Mesenchymal stem cell (in vitro differentiated cells and primary cell): ENCODE measurements around the gene SPATA3.
A peak's percentile ranks its signal among the peaks of the same experiment; 100 is the strongest.

Source experiments
- DNase-seq: peaks from one replicate; pipeline ENCODE4 v3.0.0-alpha.2; 2013
- H2AFZ ChIP-seq: one replicate; pipeline ENCODE4 v1.6.1; 2013; ENCODE audit warnings: low read depth, mild to moderate bottlenecking, control low read depth, inconsistent platforms, low read length, moderate library complexity
- H2AK5ac ChIP-seq: 2 replicates; pipeline ENCODE4 v1.6.1; 2013; ENCODE audit warnings: low read length, moderate library complexity, mild to moderate bottlenecking, inconsistent platforms; ENCODE audit not compliant: severe bottlenecking
- H2BK120ac ChIP-seq: one replicate; pipeline ENCODE4 v1.6.1; 2013; ENCODE audit warnings: low read depth, mild to moderate bottlenecking, inconsistent platforms, low read length, moderate library complexity
- H2BK12ac ChIP-seq, 2 experiments: one replicate each; pipeline ENCODE4 v1.6.1; 2013; ENCODE audit warnings: inconsistent platforms in 2 of 2, low read length in 2 of 2, mild to moderate bottlenecking in 2 of 2, moderate library complexity in 2 of 2, control low read depth in 1 of 2
- H2BK15ac ChIP-seq: one replicate; pipeline ENCODE4 v1.6.1; 2013; ENCODE audit warnings: mild to moderate bottlenecking, low read depth, inconsistent platforms; ENCODE audit not compliant: poor library complexity, severe bottlenecking
- H2BK5ac ChIP-seq: 2 replicates; pipeline ENCODE4 v1.6.1; 2013; ENCODE audit warnings: low read depth, mild to moderate bottlenecking, low read length, control low read depth, inconsistent platforms; ENCODE audit not compliant: poor library complexity, severe bottlenecking
- H3K14ac ChIP-seq, 2 experiments: one replicate each; pipeline ENCODE4 v1.6.1; 2013; ENCODE audit warnings: inconsistent platforms in 2 of 2, low read length in 2 of 2, control low read depth in 1 of 2, mild to moderate bottlenecking in 1 of 2, moderate library complexity in 1 of 2
- H3K18ac ChIP-seq, 2 experiments: one replicate each; pipeline ENCODE4 v1.6.1; 2013; ENCODE audit warnings: inconsistent platforms in 2 of 2, low read length in 2 of 2, control low read depth in 1 of 2, low read depth in 1 of 2, mild to moderate bottlenecking in 1 of 2
- H3K23ac ChIP-seq, 2 experiments: one replicate each; pipeline ENCODE4 v1.6.1; 2013; ENCODE audit warnings: inconsistent platforms in 2 of 2, low read length in 2 of 2, mild to moderate bottlenecking in 2 of 2, moderate library complexity in 2 of 2, control low read depth in 1 of 2
- H3K27ac ChIP-seq: 2 replicates; pipeline ENCODE4 v1.5.1; 2013; ENCODE audit warnings: mild to moderate bottlenecking, moderate library complexity, low read length, control low read depth, inconsistent platforms; ENCODE audit not compliant: poor library complexity, severe bottlenecking
- H3K27me3 ChIP-seq, 2 experiments: 2 replicates each; pipeline versions ENCODE4 v1.6.1 to v1.7.0; 2013; ENCODE audit warnings: low read length in 2 of 2, mild to moderate bottlenecking in 2 of 2, moderate library complexity in 2 of 2, control low read depth in 1 of 2, inconsistent platforms in 1 of 2; ENCODE audit not compliant: control insufficient read depth in 1 of 2, insufficient read depth in 1 of 2
- H3K36me3 ChIP-seq, 2 experiments: 2 replicates each; pipeline versions ENCODE4 v1.6.1 to v1.7.0; 2013; ENCODE audit warnings: low read length in 2 of 2, control low read depth in 1 of 2, inconsistent platforms in 1 of 2, low read depth in 1 of 2, mild to moderate bottlenecking in 1 of 2; ENCODE audit not compliant: insufficient read depth in 2 of 2, control insufficient read depth in 1 of 2
- H3K4ac ChIP-seq, 2 experiments: one replicate each; pipeline ENCODE4 v1.6.1; 2013; ENCODE audit warnings: inconsistent platforms in 2 of 2, low read length in 2 of 2, mild to moderate bottlenecking in 2 of 2, moderate library complexity in 2 of 2, control low read depth in 1 of 2, low read depth in 1 of 2
- H3K4me1 ChIP-seq: 2 replicates; pipeline ENCODE4 v1.6.1; 2013; ENCODE audit warnings: low read depth, low read length, control low read depth; ENCODE audit not compliant: control insufficient read depth, insufficient read depth
- H3K4me2 ChIP-seq: 2 replicates; pipeline ENCODE4 v1.6.1; 2013; ENCODE audit warnings: low read length, mild to moderate bottlenecking, inconsistent platforms; ENCODE audit not compliant: poor library complexity, severe bottlenecking
- H3K4me3 ChIP-seq, 2 experiments: 2 replicates each; pipeline versions ENCODE4 v1.5.1 to v1.7.0; 2013; ENCODE audit warnings: low read length in 2 of 2, mild to moderate bottlenecking in 2 of 2, control low read depth in 1 of 2, low read depth in 1 of 2; ENCODE audit not compliant: insufficient read depth in 1 of 2
- H3K79me1 ChIP-seq: replicated peaks from 2 replicates; pipeline ENCODE4 v1.6.1; 2013; ENCODE audit warnings: mild to moderate bottlenecking, control low read depth, low read length, inconsistent platforms; ENCODE audit not compliant: poor library complexity, severe bottlenecking
- H3K9ac ChIP-seq: 2 replicates; pipeline ENCODE4 v1.7.0; 2013; ENCODE audit warnings: mild to moderate bottlenecking, low read length, moderate library complexity
- H3K9me3 ChIP-seq: 2 replicates; pipeline ENCODE4 v1.7.0; 2013; ENCODE audit warnings: mild to moderate bottlenecking, low read length; ENCODE audit not compliant: control insufficient read depth
- H4K8ac ChIP-seq: one replicate; pipeline ENCODE4 v1.6.1; 2013; ENCODE audit warnings: inconsistent platforms, mild to moderate bottlenecking, low read length, moderate library complexity
- H4K91ac ChIP-seq: one replicate; pipeline ENCODE4 v1.6.1; 2013; ENCODE audit warnings: mild to moderate bottlenecking, low read length, inconsistent platforms
- WGBS: methylation state at CpG from one replicate; pipeline ENCODE4 v1.1.7; 2013; ENCODE audit warnings: mixed read lengths; 5-methylcytosine and 5-hydroxymethylcytosine counted together

The SPATA3 gene

GRCh38 chr2:231052494-231053451 is 56.9 kb downstream of the SPATA3 start:
- Histone ChIP-seq H3K36me3 (no peaks in the 10 kb centered on the region), H3K9me3 (no peaks in the 10 kb centered on the region), H3K9ac (peak overlapping the region; percentile 84), H3K4me2 (peak overlapping the region; percentile 89), H3K79me1 (no peaks in the 10 kb centered on the region), H3K27ac (no peak overlapping the region), H2BK12ac (no peak overlapping the region), H4K8ac (peak overlapping the region; percentile 27), H3K14ac (no peak overlapping the region), H2AK5ac (no peak overlapping the region), H3K4me3 (peak overlapping the region; percentile 39 to 83), H3K4me1 (peaks cover 6% of the 10 kb centered on the region), H3K23ac (no peak overlapping the region), H2AFZ (peak overlapping the region; percentile 78), H3K18ac (no peak overlapping the region), H3K27me3 (peaks cover 28 to 31% of the 10 kb centered on the region in 2 experiments), H4K91ac (no peak overlapping the region), H3K4ac (no peak overlapping the region), H2BK120ac (no peak overlapping the region), H2BK5ac (no peak overlapping the region), H2BK15ac (peak overlapping the region; percentile 67)
- DNase-seq = peak; percentile 80
- 16% methylated on average over 62 of the region's 62 CpGs for WGBS

- H3K23ac ChIP-seq = no peak overlapping the region
Observed at GRCh38 chr2:231053846-231054245, 57.9 kb downstream of the SPATA3 start.

GRCh38 chr2:231056453-231057416 is 60.8 kb downstream of the SPATA3 start, which contains the start of gene PSMD1:
Gene PSMD1, plus strand, starts transcription at chr2:231056867. Its CDS starts 159 bp downstream, at chr2:231057026.
- Histone ChIP-seq H2BK12ac (peak within 1 kb of the TSS in 1 of 2 experiments; percentile 58), H2BK120ac (peak within 1 kb of the TSS; percentile 94), H3K9ac (peak within 1 kb of the TSS; percentile 99), H3K4me1 (peaks cover 6% of the 10 kb centered on the region), H2AFZ (peak within 1 kb of the TSS; percentile 86), H3K9me3 (no peaks in the 10 kb centered on the region), H4K91ac (peak within 1 kb of the TSS; percentile 99), H3K14ac (peak within 1 kb of the TSS in 1 of 2 experiments; percentile 93), H3K27me3 (no peaks in the 10 kb centered on the region), H3K23ac (no peak within 1 kb of the TSS), H3K4me2 (peak within 1 kb of the TSS; percentile 81), H2AK5ac (peak within 1 kb of the TSS; percentile 57), H3K27ac (peak within 1 kb of the TSS; percentile 96), H3K4me3 (peak within 1 kb of the TSS; percentile 91 to 97), H3K18ac (peak within 1 kb of the TSS; percentile 84 to 96), H2BK15ac (peak within 1 kb of the TSS; percentile 84), H4K8ac (peak within 1 kb of the TSS; percentile 97), H3K4ac (peak within 1 kb of the TSS; percentile 76 to 97), H3K79me1 (peaks cover 3% of the 10 kb centered on the region), H2BK5ac (peak within 1 kb of the TSS; percentile 99), H3K36me3 (peaks cover 3 to 6% of the 10 kb centered on the region in 2 experiments)
- under 1% methylated on average over 68 of the region's 73 CpGs for WGBS
- DNase-seq = peak; percentile 94

More at GRCh38 chr2:231053846-231054245, 57.9 kb downstream of the SPATA3 start:
- no peak overlapping the region for H3K18ac ChIP-seq
- H2AK5ac ChIP-seq = no peak overlapping the region
- no peaks in the 10 kb centered on the region for H3K79me1 ChIP-seq
- H3K14ac ChIP-seq = no peak overlapping the region
- 80% methylated on average over 6 of the region's 6 CpGs for WGBS
- H2BK12ac ChIP-seq = no peak overlapping the region
- H3K4me2 ChIP-seq = no peak overlapping the region
- H4K91ac ChIP-seq = no peak overlapping the region
- H3K4ac ChIP-seq = no peak overlapping the region
- no peak overlapping the region for H3K9ac ChIP-seq
- no peak overlapping the region for H2BK5ac ChIP-seq
- H3K9me3 ChIP-seq = no peaks in the 10 kb centered on the region
- H3K27me3 ChIP-seq = peaks cover 17 to 23% of the 10 kb centered on the region in 2 experiments
- H3K4me1 ChIP-seq = peaks cover 6% of the 10 kb centered on the region
- H3K36me3 ChIP-seq = no peaks in the 10 kb centered on the region
- no peak overlapping the region for H2BK120ac ChIP-seq
- no peak for DNase-seq
- H4K8ac ChIP-seq = no peak overlapping the region
- H2BK15ac ChIP-seq = no peak overlapping the region
- H3K27ac ChIP-seq = no peak overlapping the region
- no peak overlapping the region for H3K4me3 ChIP-seq
- no peak overlapping the region for H2AFZ ChIP-seq
